ENCODE results near the gene LIX1. TPM values are rescaled to one million over a fixed set of nuclear protein-coding genes. Genes with fewer than 3 reads are reported as not detected.
A peak's percentile ranks its signal among the peaks of the same experiment; 100 is the strongest.

The LIX1 gene
- total and polyA plus RNA-seq, 2 of the 13 experiments (the other 11 are each of a cell fraction or from before 2014, with no cell fraction given) = not detected

GRCh38 chr5:97183100-97183929 is 40.9 kb upstream of the LIX1 start, which contains the start of gene RIOK2 (continued):
- TF ChIP-seq REST (IDR thresholded peaks at IDR 0.05; ENCODE audit: borderline replicate concordance in 1 of 2, low read depth in 1 of 2, low read length in 2 of 2) (peak in 1 of 2 experiments; percentile 64; a peak in 2 of 4 replicates), ZNF354B (CRISPR knock-in tag; IDR thresholded peaks at IDR 0.05) (no peak), CCDC6 (CRISPR knock-in tag; IDR thresholded peaks at IDR 0.05) (no peak; the same call in 1 of the 2 replicates), AGO1 (IDR thresholded peaks at IDR 0.05; ENCODE audit: low read depth, low read length, poor library complexity, severe bottlenecking) (no peak), PHB2 (IDR thresholded peaks at IDR 0.05; ENCODE audit: partially characterized antibody) (no peak), ZNF343 (CRISPR knock-in tag; IDR thresholded peaks at IDR 0.05) (no peak), ZNF317 (CRISPR knock-in tag; IDR thresholded peaks at IDR 0.05) (no peak), ZNF331 (CRISPR knock-in tag; IDR thresholded peaks at IDR 0.05) (peak; percentile 55; the same call in 1 of the 2 replicates), ZNF207 (IDR thresholded peaks at IDR 0.05; ENCODE audit: borderline replicate concordance) (no peak), KDM6A (CRISPR knock-in tag; IDR thresholded peaks at IDR 0.05; ENCODE audit: low read depth) (no peak; the same call in 1 of the 2 replicates), CBX5 (CRISPR knock-in tag; IDR thresholded peaks at IDR 0.05; ENCODE audit: borderline replicate concordance) (peak; percentile 56; the same call in 1 of the 2 replicates), ZNF724P (CRISPR knock-in tag; IDR thresholded peaks at IDR 0.05; ENCODE audit: borderline replicate concordance) (no peak), ATF5 (CRISPR knock-in tag; IDR thresholded peaks at IDR 0.05; ENCODE audit: low read depth) (no peak), ZNF260 (CRISPR knock-in tag; IDR thresholded peaks at IDR 0.05; ENCODE audit: borderline replicate concordance, low read depth) (no peak), ZBTB25 (CRISPR knock-in tag; IDR thresholded peaks at IDR 0.05) (peak; percentile 18; the same call in 1 of the 2 replicates), ZNF556 (CRISPR knock-in tag; IDR thresholded peaks at IDR 0.05; ENCODE audit: borderline replicate concordance) (no peak), ZNF569 (CRISPR knock-in tag; IDR thresholded peaks at IDR 0.05; ENCODE audit: borderline replicate concordance) (peak; percentile 69; the same call in 1 of the 2 replicates), ZUFSP (CRISPR knock-in tag; IDR thresholded peaks at IDR 0.05; ENCODE audit: borderline replicate concordance) (no peak)
